Right atrium auricular region (tissue), 2 donors: Measurements from ENCODE around the gene ANTXR2. TPM values are rescaled to one million over a fixed set of nuclear protein-coding genes. Genes with fewer than 3 reads are reported as not detected.

Source experiments
- DNase-seq: peaks from one replicate; pipeline ENCODE4 v3.0.0-alpha.2; 2019; ENCODE audit warnings: low spot score
- H3K27ac ChIP-seq, 2 donors: fragments of 200-600 bp; sonication (generic); 1 replicate in 1 of 2; 2 replicates in 1 of 2; pipeline ENCODE4 v1.5.1; 2016 to 2019
- H3K27me3 ChIP-seq, 2 donors: fragments of 200-600 bp; sonication (generic); one replicate each; pipeline versions ENCODE4 v1.5.1 to v1.6.0; 2017 to 2019
- H3K36me3 ChIP-seq: fragments of 200-600 bp; sonication (generic); one replicate; pipeline ENCODE4 v1.5.1; 2016
- H3K4me1 ChIP-seq, 2 donors: fragments of 200-600 bp; sonication (generic); one replicate each; pipeline versions ENCODE4 v1.5.1 to v1.6.0; 2017 to 2019
- H3K4me3 ChIP-seq, 2 donors: fragments of 200-600 bp; sonication (generic); 1 replicate in 1 of 2; 2 replicates in 1 of 2; pipeline ENCODE4 v1.5.1; 2017 to 2019; ENCODE audit warnings: mild to moderate bottlenecking in 1 of 2, moderate library complexity in 1 of 2
- H3K9me3 ChIP-seq, 2 donors: fragments of 200-600 bp; sonication (generic); one replicate each; pipeline ENCODE4 v1.5.1; 2019
- total RNA-seq, 2 donors: library from RNA; depleted of rRNA; stranded (reverse); fragments of >200 nt; gene quantifications; one replicate each; pipeline ENCODE4 v1.1.0, GENCODE V29; 2016
- TF ChIP-seq, protein P1 (sequence below), 2 donors: fragments of 200-600 bp; sonication (generic); IDR thresholded peaks; one replicate each; pipeline ENCODE4 v1.5.1; 2019; ENCODE audit warnings: antibody characterized with exemption in 2 of 2

Gene ANTXR2
- total RNA-seq, 2 donors from 2014 or later, result 24.5 to 32.8 TPM

GRCh38 chr4:79934660-79935059 is 138.4 kb downstream of the ANTXR2 start:
- no peaks in the 10 kb centered on the region for H3K9me3 ChIP-seq
- TF ChIP-seq, protein P1, sequence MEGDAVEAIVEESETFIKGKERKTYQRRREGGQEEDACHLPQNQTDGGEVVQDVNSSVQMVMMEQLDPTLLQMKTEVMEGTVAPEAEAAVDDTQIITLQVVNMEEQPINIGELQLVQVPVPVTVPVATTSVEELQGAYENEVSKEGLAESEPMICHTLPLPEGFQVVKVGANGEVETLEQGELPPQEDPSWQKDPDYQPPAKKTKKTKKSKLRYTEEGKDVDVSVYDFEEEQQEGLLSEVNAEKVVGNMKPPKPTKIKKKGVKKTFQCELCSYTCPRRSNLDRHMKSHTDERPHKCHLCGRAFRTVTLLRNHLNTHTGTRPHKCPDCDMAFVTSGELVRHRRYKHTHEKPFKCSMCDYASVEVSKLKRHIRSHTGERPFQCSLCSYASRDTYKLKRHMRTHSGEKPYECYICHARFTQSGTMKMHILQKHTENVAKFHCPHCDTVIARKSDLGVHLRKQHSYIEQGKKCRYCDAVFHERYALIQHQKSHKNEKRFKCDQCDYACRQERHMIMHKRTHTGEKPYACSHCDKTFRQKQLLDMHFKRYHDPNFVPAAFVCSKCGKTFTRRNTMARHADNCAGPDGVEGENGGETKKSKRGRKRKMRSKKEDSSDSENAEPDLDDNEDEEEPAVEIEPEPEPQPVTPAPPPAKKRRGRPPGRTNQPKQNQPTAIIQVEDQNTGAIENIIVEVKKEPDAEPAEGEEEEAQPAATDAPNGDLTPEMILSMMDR (IDR thresholded peaks at IDR 0.05), result no peak
- no peaks in the 10 kb centered on the region for H3K4me1 ChIP-seq
- no peak overlapping the region for H3K4me3 ChIP-seq
- no peaks in the 10 kb centered on the region for H3K27me3 ChIP-seq
- no peak overlapping the region for H3K27ac ChIP-seq
- no peaks in the 10 kb centered on the region for H3K36me3 ChIP-seq
- no peak for DNase-seq

DNA sequence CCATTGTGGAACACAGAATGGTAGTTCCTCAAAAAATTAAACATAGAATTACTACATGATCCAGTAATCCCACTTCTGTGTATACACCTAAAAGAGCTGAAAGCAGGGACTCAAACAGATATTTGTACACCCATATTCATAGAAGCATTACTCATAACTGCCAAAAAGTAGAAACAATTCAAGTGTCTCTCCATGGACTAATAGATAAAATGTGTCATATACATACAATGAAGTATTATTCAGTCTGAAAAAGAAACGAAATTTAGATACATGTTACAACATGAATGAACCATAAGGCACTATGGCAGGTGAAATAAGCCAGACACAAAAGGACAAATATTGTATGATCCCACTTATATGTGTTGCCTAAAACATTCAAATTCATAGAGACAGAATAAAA is 145.1 kb downstream of the ANTXR2 start:
- Histone ChIP-seq H3K27me3 (no peaks in the 10 kb centered on the region), H3K36me3 (no peaks in the 10 kb centered on the region), H3K9me3 (no peaks in the 10 kb centered on the region), H3K4me1 (no peaks in the 10 kb centered on the region), H3K4me3 (no peak overlapping the region), H3K27ac (no peak overlapping the region)
- TF ChIP-seq, protein P1 (IDR thresholded peaks at IDR 0.05), result no peak
- no peak for DNase-seq

- H3K36me3 ChIP-seq, result no peaks in the 10 kb centered on the region
- no peak overlapping the region for H3K4me3 ChIP-seq
- H3K9me3 ChIP-seq, result no peaks in the 10 kb centered on the region
- H3K27ac ChIP-seq, result no peak overlapping the region
- H3K4me1 ChIP-seq, result no peaks in the 10 kb centered on the region
- TF ChIP-seq, protein P1 (IDR thresholded peaks at IDR 0.05), result no peak
- no peak for DNase-seq
- no peaks in the 10 kb centered on the region for H3K27me3 ChIP-seq
These were observed 149.7 kb downstream of the ANTXR2 start for GRCh38 chr4:79923281-79923680.

DNA sequence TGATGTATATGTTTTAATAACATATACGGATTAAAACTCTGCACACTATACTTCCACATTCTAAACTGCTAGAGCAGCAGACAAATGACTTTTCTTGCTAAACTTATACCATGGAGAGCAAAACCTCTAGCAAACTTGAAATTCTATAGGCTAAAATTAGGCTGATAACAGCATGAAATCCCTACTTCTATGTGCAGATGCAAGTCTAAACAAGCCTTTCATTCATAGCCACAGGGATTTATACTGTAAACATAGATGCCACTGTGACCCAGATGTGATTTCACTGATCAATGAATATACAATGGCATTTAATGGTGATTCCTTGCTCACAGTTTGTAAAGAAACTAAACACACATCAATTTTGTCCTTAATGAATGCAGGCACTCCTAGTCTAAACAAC is 151.0 kb downstream of the ANTXR2 start:
- Histone ChIP-seq H3K9me3 (no peaks in the 10 kb centered on the region), H3K27ac (no peak overlapping the region), H3K36me3 (no peaks in the 10 kb centered on the region), H3K4me1 (no peaks in the 10 kb centered on the region), H3K4me3 (no peak overlapping the region), H3K27me3 (no peaks in the 10 kb centered on the region)
- DNase-seq, result no peak
- TF ChIP-seq, protein P1 (IDR thresholded peaks at IDR 0.05), result no peak

DNA sequence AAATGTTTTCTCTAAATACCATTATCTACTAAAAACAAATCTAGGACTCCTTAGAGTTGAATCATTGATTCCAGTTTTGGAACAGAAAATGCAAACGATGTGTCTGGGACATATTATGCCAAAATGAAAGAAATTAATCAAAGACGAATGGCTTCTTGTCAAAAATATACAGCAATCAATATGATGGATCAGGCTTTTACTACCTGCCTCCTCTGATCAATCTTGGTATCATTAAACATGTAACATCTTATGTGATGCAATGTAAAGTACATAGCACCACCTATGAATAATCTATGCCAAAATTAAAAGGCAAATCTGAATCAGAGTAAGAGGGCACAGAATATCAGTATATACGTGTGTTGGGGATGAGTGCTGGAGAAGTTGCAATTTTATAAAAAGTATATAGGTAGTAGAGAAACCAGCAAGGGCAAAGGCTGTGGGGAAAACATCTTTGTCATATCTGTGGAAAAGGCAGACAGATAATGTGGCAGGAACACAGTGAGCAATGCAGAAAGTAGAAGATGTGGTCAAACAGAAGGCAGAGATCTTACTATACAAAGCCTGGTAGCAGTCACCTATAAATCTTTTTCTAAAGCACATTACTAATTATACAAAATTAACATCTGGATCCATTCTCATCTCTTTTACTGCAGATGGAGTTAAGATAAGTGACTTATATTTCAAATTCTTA is 152.7 kb downstream of the ANTXR2 start:
- no peaks in the 10 kb centered on the region for H3K36me3 ChIP-seq
- H3K9me3 ChIP-seq, result no peaks in the 10 kb centered on the region
- no peaks in the 10 kb centered on the region for H3K27me3 ChIP-seq
- H3K4me1 ChIP-seq, result no peaks in the 10 kb centered on the region
- no peak overlapping the region for H3K4me3 ChIP-seq
- TF ChIP-seq, protein P1 (IDR thresholded peaks at IDR 0.05), result no peak
- DNase-seq, result no peak
- H3K27ac ChIP-seq, result no peak overlapping the region

DNA sequence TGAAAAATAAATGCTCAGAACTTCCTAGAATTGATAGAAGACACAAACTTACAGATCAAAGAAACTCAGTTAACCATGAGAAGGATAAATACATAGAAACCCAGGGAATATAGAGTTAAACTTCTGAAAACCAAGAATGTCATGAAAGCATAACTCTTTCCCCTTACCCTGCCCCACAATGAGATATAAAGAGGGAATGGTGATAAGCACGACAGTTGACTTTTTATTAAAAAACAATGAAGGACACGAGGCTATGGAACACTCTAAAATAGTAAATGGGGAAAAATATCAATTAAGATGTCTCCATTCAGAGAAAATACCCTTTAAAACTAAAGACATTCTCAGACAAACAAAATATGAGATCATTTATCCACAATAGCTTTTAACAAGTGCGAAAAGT is 154.7 kb downstream of the ANTXR2 start:
- TF ChIP-seq, protein P1 (IDR thresholded peaks at IDR 0.05), result no peak
- Histone ChIP-seq H3K36me3 (no peaks in the 10 kb centered on the region), H3K9me3 (no peaks in the 10 kb centered on the region), H3K4me3 (no peak overlapping the region), H3K4me1 (no peaks in the 10 kb centered on the region), H3K27ac (no peak overlapping the region), H3K27me3 (no peaks in the 10 kb centered on the region)
- no peak for DNase-seq
